HEK293 (cell line): Measurements from ENCODE around the gene ZSCAN9.

Experiments used
- CTCF ChIP-seq: fragments of 450-650 bp; formaldehyde crosslinking; IDR thresholded peaks from 2 replicates; pipeline ENCODE4 v1.5.1; 2016; ENCODE audit warnings: missing biosample characterization, missing genetic modification characterization
- MYNN ChIP-seq: fragments of 450-650 bp; formaldehyde crosslinking; IDR thresholded peaks from 2 replicates; pipeline ENCODE4 v1.5.1; 2016; ENCODE audit warnings: missing biosample characterization, missing genetic modification characterization, borderline replicate concordance
- REST ChIP-seq: fragments of 450-650 bp; formaldehyde crosslinking; IDR thresholded peaks from 2 replicates; pipeline ENCODE4 v1.5.1; 2016; ENCODE audit warnings: missing biosample characterization, missing genetic modification characterization
- ZBTB21 ChIP-seq: fragments of 450-650 bp; formaldehyde crosslinking; IDR thresholded peaks from 2 replicates; pipeline ENCODE4 v1.5.1; 2017; ENCODE audit warnings: missing biosample characterization, missing genetic modification characterization
- ZBTB8A ChIP-seq: fragments of 450-650 bp; formaldehyde crosslinking; IDR thresholded peaks from 2 replicates; pipeline ENCODE4 v1.5.1; 2016; ENCODE audit warnings: missing biosample characterization, missing genetic modification characterization
- ZNF138 ChIP-seq: fragments of 450-650 bp; formaldehyde crosslinking; IDR thresholded peaks from 2 replicates; pipeline ENCODE4 v1.5.1; 2016; ENCODE audit warnings: missing biosample characterization, missing genetic modification characterization, borderline replicate concordance
- ZNF280D ChIP-seq: fragments of 450-650 bp; formaldehyde crosslinking; IDR thresholded peaks from 2 replicates; pipeline ENCODE4 v1.5.1; 2016; ENCODE audit warnings: missing biosample characterization, missing genetic modification characterization
- ZNF354C ChIP-seq: fragments of 450-650 bp; formaldehyde crosslinking; IDR thresholded peaks from 2 replicates; pipeline ENCODE4 v1.5.1; 2016; ENCODE audit warnings: missing biosample characterization, missing genetic modification characterization, low read depth, borderline replicate concordance
- ZNF558 ChIP-seq: fragments of 450-650 bp; formaldehyde crosslinking; IDR thresholded peaks from 2 replicates; pipeline ENCODE4 v1.5.1; 2016; ENCODE audit warnings: missing biosample characterization, missing genetic modification characterization
- ZNF768 ChIP-seq: fragments of 450-650 bp; formaldehyde crosslinking; IDR thresholded peaks from 2 replicates; pipeline ENCODE4 v1.5.1; 2018; ENCODE audit warnings: missing biosample characterization, mild to moderate bottlenecking, missing genetic modification characterization

GRCh38 chr6:28207510-28208110 is 17.5 kb upstream of the ZSCAN9 start:
- TF ChIP-seq ZNF280D (tag by site-specific recombination) (no peak), CTCF (tag by site-specific recombination) (no peak), ZNF138 (tag by site-specific recombination) (no peak), ZBTB8A (tag by site-specific recombination) (peak; percentile 16; the same call in 1 of the 2 replicates), MYNN (tag by site-specific recombination) (no peak), ZNF768 (tag by site-specific recombination) (no peak), ZNF558 (tag by site-specific recombination) (no peak), ZNF354C (no peak), REST (no peak), ZBTB21 (tag by site-specific recombination) (no peak)
